LNCAP (cell line): Measurements from ENCODE around the gene SPATA33.

Experiments
- TF ChIP-seq, protein P1 (sequence below): fragments of 450-650 bp; IDR thresholded peaks from 2 replicates; pipeline ENCODE4 v1.5.1; 2017; ENCODE audit warnings: mild to moderate bottlenecking

SPATA33 gene

GRCh38 chr16:89672177-89672941, 14.7 kb downstream of the SPATA33 start:
- TF ChIP-seq, protein P1, sequence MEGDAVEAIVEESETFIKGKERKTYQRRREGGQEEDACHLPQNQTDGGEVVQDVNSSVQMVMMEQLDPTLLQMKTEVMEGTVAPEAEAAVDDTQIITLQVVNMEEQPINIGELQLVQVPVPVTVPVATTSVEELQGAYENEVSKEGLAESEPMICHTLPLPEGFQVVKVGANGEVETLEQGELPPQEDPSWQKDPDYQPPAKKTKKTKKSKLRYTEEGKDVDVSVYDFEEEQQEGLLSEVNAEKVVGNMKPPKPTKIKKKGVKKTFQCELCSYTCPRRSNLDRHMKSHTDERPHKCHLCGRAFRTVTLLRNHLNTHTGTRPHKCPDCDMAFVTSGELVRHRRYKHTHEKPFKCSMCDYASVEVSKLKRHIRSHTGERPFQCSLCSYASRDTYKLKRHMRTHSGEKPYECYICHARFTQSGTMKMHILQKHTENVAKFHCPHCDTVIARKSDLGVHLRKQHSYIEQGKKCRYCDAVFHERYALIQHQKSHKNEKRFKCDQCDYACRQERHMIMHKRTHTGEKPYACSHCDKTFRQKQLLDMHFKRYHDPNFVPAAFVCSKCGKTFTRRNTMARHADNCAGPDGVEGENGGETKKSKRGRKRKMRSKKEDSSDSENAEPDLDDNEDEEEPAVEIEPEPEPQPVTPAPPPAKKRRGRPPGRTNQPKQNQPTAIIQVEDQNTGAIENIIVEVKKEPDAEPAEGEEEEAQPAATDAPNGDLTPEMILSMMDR: no peak

DNA sequence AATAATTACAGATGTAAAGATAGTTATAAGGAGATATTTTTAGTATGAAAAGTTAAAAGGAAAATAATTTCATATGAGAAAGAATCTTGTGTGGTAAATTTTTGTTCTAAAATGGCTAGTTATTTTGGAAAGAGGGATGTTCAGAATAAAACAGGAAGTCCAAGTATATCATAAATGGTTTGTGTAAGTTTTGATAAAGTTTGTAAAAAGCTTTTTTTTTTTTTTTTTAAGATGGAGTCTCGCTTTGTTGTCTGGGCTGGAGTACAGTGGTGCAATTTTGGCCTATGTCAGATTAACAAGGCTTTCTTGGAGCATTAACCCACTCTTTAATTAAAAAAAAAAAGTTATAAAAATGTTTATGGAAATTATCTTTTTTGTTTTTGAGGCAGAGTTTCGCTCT, 20.6 kb downstream of the SPATA33 start:
- TF ChIP-seq, protein P1: no peak

DNA sequence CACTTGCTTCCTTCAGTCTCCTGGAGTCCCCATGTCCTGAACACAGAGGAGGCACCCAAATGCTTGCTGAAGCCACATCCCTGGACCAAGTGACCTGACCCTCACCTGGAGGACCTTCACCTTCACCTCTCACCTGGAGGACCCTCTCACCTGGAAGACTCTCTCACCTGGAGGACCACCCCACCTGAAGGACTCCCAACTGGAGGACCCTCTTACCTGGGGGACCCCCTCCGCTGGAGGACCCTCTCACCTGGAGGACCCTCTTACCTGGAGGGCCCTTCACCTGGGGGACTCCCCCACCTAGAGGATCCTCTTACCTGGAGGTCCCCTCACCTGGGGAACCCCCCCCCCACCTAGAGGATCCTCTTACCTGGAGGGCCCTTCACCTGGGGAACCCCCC, 28.3 kb downstream of the SPATA33 start:
- TF ChIP-seq, protein P1: no peak

DNA sequence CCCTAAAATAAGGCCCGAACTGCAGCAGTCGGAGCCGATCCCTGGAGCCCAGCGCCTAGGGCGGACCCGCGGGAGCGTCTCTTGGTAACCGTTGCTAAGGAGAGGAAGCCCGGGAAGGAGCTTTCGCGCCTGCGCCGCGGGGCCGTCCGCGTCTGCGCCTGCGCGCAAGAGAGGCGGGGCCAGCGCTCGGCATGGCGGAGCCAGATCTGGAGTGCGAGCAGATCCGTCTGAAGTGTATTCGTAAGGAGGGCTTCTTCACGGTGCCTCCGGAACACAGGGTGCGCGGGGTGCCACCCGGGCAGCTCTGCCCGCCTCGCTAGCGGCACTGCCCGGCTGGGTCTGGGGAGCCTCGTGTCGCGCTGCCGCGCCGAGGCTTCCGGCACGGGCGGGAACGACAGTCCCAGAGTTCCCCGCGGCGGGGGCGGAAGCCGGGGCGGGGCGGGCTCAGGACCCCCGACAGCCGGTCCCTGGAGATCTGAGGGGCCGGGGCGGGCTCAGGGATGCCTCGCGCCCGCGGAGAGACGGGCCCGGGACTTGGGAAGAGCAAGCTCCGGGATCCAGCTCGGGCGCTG, 29.0 kb downstream of the SPATA33 start, which contains the start of gene CDK10:
Gene CDK10, plus strand, starts transcription at position 170 of the 572 bp plus-strand sequence. Its CDS starts 22 bp downstream, at position 192.
- TF ChIP-seq, protein P1: no peak

DNA sequence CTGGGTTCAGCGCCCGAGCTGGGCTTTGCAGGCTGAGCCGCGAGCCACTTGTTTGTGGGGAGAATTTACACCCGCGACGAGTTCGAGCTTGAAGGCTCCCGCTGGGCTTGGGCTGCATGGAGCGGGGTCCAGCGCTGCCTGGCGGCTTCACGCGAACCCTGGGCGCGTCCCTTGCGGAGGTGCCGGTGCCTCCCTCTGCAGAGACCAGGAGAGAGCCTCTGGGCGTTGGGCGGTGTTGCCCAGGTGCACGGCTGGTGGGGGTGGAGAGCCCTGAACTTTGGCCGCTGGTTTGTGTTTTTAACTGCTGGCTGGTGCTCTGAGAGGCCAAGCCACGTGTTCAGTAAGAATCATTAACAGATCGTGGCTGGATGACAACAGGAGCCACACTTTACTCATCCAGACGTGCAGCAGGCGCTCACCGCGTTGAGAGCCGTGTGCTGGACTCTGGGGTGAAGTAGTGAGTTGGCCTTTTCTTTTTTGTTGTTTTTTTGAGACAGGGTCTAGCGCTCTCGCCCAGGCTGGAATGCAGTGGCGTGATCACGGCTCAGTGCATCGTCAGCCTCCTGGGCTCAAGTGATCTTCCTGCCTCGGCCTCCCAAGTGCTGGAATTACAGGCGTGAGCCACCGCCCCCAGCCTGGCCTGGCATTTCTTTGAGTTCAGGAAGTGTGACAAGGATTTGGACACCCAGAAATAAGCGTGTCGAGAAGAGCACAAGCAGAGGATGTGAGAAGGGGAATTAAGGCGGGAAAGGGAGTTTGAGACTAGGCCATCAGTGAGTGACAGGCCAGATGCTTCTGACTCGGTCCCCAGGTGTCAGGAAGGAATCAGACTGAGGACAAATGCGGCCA, 29.7 kb downstream of the SPATA33 start:
- TF ChIP-seq, protein P1: no peak

DNA sequence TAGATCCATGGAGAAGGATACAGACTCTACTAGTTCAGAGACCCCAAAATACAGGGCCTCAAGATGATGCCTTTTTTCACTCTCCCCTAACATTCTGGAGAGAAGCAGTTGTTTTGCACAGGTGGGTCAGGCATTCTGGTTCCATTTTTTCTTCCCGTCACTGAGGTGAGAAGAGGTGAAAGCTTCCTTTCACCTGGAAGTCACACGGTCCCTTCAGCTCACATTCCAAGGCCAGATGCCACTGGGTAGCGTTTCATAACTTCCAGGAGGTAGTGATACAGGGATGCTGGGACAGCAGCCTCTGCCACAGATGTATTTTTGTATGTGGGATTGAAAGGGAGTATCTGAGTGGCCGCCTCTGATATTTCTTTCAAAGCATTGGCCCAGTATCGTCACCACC, 30.8 kb downstream of the SPATA33 start:
- TF ChIP-seq, protein P1: no peak

DNA sequence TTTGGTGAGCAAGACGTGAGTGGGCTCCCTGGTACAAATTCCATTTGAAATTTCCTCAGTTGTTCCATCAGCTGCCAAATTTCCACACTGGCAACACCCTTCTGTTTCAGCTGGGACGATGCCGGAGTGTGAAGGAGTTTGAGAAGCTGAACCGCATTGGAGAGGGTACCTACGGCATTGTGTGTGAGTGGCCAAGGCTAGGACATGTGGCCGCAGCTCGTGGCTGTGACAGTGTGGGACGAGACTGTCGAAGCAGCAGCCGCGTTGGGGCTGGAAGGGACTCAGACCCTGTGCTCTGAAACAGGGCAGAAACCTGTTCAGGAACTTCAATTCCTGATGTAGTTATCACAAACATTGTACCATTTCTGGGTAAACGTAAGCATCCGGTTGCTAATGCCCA, 31.5 kb downstream of the SPATA33 start:
- TF ChIP-seq, protein P1: no peak
